Esophagus squamous epithelium (tissue), 5 donors: Measurements from ENCODE around the gene LRRC61. TPM values are rescaled to one million over a fixed set of nuclear protein-coding genes. Genes with fewer than 3 reads are reported as not detected.

Experiments used
- DNase-seq: peaks from one replicate; lab custom pipeline; 2025; lab: John Stamatoyannopoulos, UW
- H3K27ac ChIP-seq, 4 donors: fragments of 200-600 bp; sonication (generic); one replicate each; pipeline ENCODE4 v1.5.1; 2016 to 2019; ENCODE audit warnings: mild to moderate bottlenecking in 1 of 4
- H3K27me3 ChIP-seq, 4 donors: fragments of 200-600 bp; sonication (generic); 1 replicate in 3 of 4; 2 replicates in 1 of 4; pipeline versions ENCODE4 v1.5.1 to v1.6.0; 2017 to 2021; ENCODE audit warnings: antibody characterized with exemption in 1 of 4
- H3K36me3 ChIP-seq, 3 donors: fragments of 200-600 bp; sonication (generic); one replicate each; pipeline ENCODE4 v1.5.1; 2016 to 2019
- H3K4me1 ChIP-seq, 3 donors: fragments of 200-600 bp; sonication (generic); one replicate each; pipeline ENCODE4 v1.5.1; 2017 to 2019
- H3K4me3 ChIP-seq, 4 donors: fragments of 200-600 bp; sonication (generic); 1 replicate in 3 of 4; 2 replicates in 1 of 4; pipeline ENCODE4 v1.5.1; 2016 to 2019; ENCODE audit warnings: mild to moderate bottlenecking in 2 of 4, moderate library complexity in 1 of 4
- H3K9me3 ChIP-seq, 3 donors: fragments of 200-600 bp; sonication (generic); one replicate each; pipeline ENCODE4 v1.5.1; 2016 to 2019
- POLR2A ChIP-seq, 4 donors: fragments of 450-650 bp; IDR thresholded peaks; one replicate each; pipeline ENCODE4 v1.6.1; 2017; ENCODE audit warnings: antibody characterized with exemption in 4 of 4, mild to moderate bottlenecking in 4 of 4, moderate library complexity in 3 of 4
- WGBS, 2 donors: methylation state at CpG; one replicate each; pipeline ENCODE4 v1.1.5; 2018; 5-methylcytosine and 5-hydroxymethylcytosine counted together
- intact Hi-C: fragments of 100-400 bp; cut with DNase I; formaldehyde crosslinking; loops from one replicate; pipeline ENCODE4 v1.15.0; 2022
- total RNA-seq, 4 donors: library from RNA; depleted of rRNA; stranded (reverse); fragments of >200 nt; gene quantifications; one replicate each; pipeline ENCODE4 v1.1.0, GENCODE V29; 2016
- TF ChIP-seq, protein P1 (sequence below), 6 experiments: fragments of 450-650 bp in 4 of 6; fragments of 200-600 bp in 2 of 6; sonication (generic) in 2 of 6; IDR thresholded peaks; one replicate each; pipeline ENCODE4 v1.5.1; 2016 to 2019; ENCODE audit warnings: antibody characterized with exemption in 6 of 6, mild to moderate bottlenecking in 4 of 6, moderate library complexity in 4 of 6
- donor health status: DM: yes; HTN: yes; CAD: no.

Gene LRRC61
- total RNA-seq, 4 donors from 2014 or later: 12.1 to 24.5 (median 14.5) TPM

- peaks cover 12 to 21% (median 18%) of the 10 kb centered on the region in 3 donors for H3K4me1 ChIP-seq
- H3K27me3 ChIP-seq: peaks cover 0 to 30% (median 6%) of the 10 kb centered on the region in 4 donors
- H3K27ac ChIP-seq: no peak overlapping the region
- TF ChIP-seq POLR2A (IDR thresholded peaks at IDR 0.05): no peak
- TF ChIP-seq, protein P1, sequence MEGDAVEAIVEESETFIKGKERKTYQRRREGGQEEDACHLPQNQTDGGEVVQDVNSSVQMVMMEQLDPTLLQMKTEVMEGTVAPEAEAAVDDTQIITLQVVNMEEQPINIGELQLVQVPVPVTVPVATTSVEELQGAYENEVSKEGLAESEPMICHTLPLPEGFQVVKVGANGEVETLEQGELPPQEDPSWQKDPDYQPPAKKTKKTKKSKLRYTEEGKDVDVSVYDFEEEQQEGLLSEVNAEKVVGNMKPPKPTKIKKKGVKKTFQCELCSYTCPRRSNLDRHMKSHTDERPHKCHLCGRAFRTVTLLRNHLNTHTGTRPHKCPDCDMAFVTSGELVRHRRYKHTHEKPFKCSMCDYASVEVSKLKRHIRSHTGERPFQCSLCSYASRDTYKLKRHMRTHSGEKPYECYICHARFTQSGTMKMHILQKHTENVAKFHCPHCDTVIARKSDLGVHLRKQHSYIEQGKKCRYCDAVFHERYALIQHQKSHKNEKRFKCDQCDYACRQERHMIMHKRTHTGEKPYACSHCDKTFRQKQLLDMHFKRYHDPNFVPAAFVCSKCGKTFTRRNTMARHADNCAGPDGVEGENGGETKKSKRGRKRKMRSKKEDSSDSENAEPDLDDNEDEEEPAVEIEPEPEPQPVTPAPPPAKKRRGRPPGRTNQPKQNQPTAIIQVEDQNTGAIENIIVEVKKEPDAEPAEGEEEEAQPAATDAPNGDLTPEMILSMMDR (IDR thresholded peaks at IDR 0.05): no peak
- 71 to 89% methylated on average over 1 of the region's 1 CpG for WGBS, 2 donors
- intact Hi-C loops: no loop called here
- H3K9me3 ChIP-seq: peaks cover 0 to 5% (median 0%) of the 10 kb centered on the region in 3 donors
- no peak for DNase-seq
- no peak overlapping the region for H3K4me3 ChIP-seq
- H3K36me3 ChIP-seq: no peaks in the 10 kb centered on the region
Observed at GRCh38 chr7:150345012-150345411, 21.9 kb downstream of the LRRC61 start.

- WGBS, 2 donors: 85 to 91% methylated on average over 3 to 4 of the region's 5 CpGs
Observed at GRCh38 chr7:150346922-150347321, 23.8 kb downstream of the LRRC61 start.

GRCh38 chr7:150351587-150352194, 28.5 kb downstream of the LRRC61 start:
- intact Hi-C loops: no loop called here
- DNase-seq: no peak
- Histone ChIP-seq H3K27ac (no peak overlapping the region), H3K4me1 (peaks cover 0 to 4% (median 0%) of the 10 kb centered on the region in 3 donors), H3K36me3 (no peaks in the 10 kb centered on the region), H3K9me3 (no peaks in the 10 kb centered on the region), H3K4me3 (no peak overlapping the region), H3K27me3 (no peaks in the 10 kb centered on the region)
- TF ChIP-seq, protein P1 (IDR thresholded peaks at IDR 0.05): no peak
- no peak for TF ChIP-seq POLR2A (IDR thresholded peaks at IDR 0.05)
- 47 to 57% methylated on average over 8 of the region's 8 CpGs for WGBS, 2 donors

More at GRCh38 chr7:150346922-150347321, 23.8 kb downstream of the LRRC61 start:
- Histone ChIP-seq H3K36me3 (no peaks in the 10 kb centered on the region), H3K9me3 (peaks cover 0 to 5% (median 0%) of the 10 kb centered on the region in 3 donors), H3K4me3 (no peak overlapping the region), H3K4me1 (peaks cover 0 to 2% (median 0%) of the 10 kb centered on the region in 3 donors), H3K27ac (no peak overlapping the region), H3K27me3 (peaks cover 0 to 11% (median 0%) of the 10 kb centered on the region in 4 donors)
- no peak for DNase-seq
- TF ChIP-seq, protein P1 (IDR thresholded peaks at IDR 0.05): no peak
- no peak for TF ChIP-seq POLR2A (IDR thresholded peaks at IDR 0.05)
- intact Hi-C loops: no loop called here

DNA sequence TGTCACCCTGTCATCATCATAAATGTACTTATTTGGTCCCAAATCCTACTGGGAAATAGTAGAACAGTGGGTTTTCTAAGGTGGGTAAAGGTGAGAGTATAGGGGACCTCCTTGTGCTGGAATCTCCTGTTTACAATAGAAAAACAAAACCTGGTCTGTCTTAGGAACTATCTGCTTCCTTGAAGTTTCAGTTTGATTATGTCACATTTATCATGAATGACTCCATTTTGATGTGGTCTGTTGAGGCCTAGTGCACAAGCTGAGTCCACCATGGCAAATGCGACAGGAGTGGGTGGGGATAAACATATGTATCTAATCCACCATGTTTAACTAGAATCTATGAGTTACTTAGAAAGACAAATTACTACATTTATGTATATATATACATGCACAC, 32.5 kb downstream of the LRRC61 start:
- no peaks in the 10 kb centered on the region for H3K36me3 ChIP-seq
- DNase-seq: no peak
- no peak for TF ChIP-seq POLR2A (IDR thresholded peaks at IDR 0.05)
- TF ChIP-seq, protein P1 (IDR thresholded peaks at IDR 0.05): no peak
- intact Hi-C loops: loop anchor here (5.0 kb wide), 1 partner anchor 67 kb away; no protein-coding TSS in a partner anchor
- H3K4me3 ChIP-seq: no peak overlapping the region
- 58 to 59% methylated on average over 1 of the region's 1 CpG for WGBS, 2 donors
- peak overlapping the region in 1 of 4 donors; percentile 18 for H3K27ac ChIP-seq
- H3K4me1 ChIP-seq: peaks cover 0 to 4% (median 0%) of the 10 kb centered on the region in 3 donors
- no peaks in the 10 kb centered on the region for H3K27me3 ChIP-seq
- no peaks in the 10 kb centered on the region for H3K9me3 ChIP-seq

GRCh38 chr7:150356265-150356897, 33.2 kb downstream of the LRRC61 start:
- Histone ChIP-seq H3K27ac (no peak overlapping the region), H3K27me3 (no peaks in the 10 kb centered on the region), H3K9me3 (no peaks in the 10 kb centered on the region), H3K4me3 (no peak overlapping the region), H3K4me1 (peaks cover 0 to 4% (median 0%) of the 10 kb centered on the region in 3 donors), H3K36me3 (no peaks in the 10 kb centered on the region)
- TF ChIP-seq, protein P1 (IDR thresholded peaks at IDR 0.05): peak; percentile 17 to 68 (median 35)
- no peak for TF ChIP-seq POLR2A (IDR thresholded peaks at IDR 0.05)
- WGBS, 2 donors: 12 to 14% methylated on average over 5 to 6 of the region's 6 CpGs
- intact Hi-C loops: loop anchor here (5.0 kb wide), 1 partner anchor 66 kb away; no protein-coding TSS in a partner anchor
- DNase-seq: no peak
